ENCODE results near the gene STS. TPM values are rescaled to one million over a fixed set of nuclear protein-coding genes. Genes with fewer than 3 reads are reported as not detected.

The STS gene, protein sequence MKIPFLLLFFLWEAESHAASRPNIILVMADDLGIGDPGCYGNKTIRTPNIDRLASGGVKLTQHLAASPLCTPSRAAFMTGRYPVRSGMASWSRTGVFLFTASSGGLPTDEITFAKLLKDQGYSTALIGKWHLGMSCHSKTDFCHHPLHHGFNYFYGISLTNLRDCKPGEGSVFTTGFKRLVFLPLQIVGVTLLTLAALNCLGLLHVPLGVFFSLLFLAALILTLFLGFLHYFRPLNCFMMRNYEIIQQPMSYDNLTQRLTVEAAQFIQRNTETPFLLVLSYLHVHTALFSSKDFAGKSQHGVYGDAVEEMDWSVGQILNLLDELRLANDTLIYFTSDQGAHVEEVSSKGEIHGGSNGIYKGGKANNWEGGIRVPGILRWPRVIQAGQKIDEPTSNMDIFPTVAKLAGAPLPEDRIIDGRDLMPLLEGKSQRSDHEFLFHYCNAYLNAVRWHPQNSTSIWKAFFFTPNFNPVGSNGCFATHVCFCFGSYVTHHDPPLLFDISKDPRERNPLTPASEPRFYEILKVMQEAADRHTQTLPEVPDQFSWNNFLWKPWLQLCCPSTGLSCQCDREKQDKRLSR
- 2.0 to 2.5 TPM (median 2.3 TPM) in 5 replicates for total RNA-seq (2022; extraction: Qiagen RNA extraction; ENCODE audit: low read depth)

GRCh38 chrX:7147413-7147977, at the start of gene STS:
STS (plus strand) TSS chrX:7147712; CDS start chrX:7253200, 105,488 bp downstream.

GRCh38 chrX:7147978-7148854, 704 bp downstream of the STS start, which contains the start of gene PUDP:
PUDP (minus strand) TSS chrX:7148153; CDS start chrX:7148113, 40 bp downstream.

Other genes with a start within 250 kb of the STS start
- gene PUDP, start 441 bp downstream of the STS start, total RNA-seq (2022; extraction: Qiagen RNA extraction; ENCODE audit: low read depth), result 24.4 to 26.3 TPM (median 25.6 TPM) in 5 replicates

Data from A549 treated with CpdA at 1 μM for 4 hours (cell line).